ENCODE measurements around the gene XKRX.

XKRX gene

DNA sequence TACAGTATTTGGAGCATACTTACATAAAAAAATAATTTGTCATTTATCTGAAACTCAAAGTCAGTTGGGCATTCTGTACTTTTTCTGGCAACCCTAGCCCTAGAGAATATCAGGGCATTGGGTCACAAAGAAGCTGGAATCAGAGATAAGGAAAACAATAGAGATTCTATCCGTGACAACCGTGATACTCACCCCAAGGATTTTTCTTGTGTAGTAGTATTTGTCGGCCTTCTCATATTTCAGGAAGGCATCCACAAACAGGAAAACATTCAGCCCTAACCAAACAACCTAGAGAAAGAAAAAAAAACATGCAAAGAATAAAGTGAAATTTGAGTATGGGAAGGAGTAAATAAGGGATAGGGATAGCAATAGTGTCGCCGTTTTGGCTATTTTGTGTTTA lies 58.2 kb downstream of the XKRX start:
- no peak for DNase-seq (ENCODE audit: low read depth)
- no peak overlapping the region for H3K4me3 ChIP-seq (ENCODE audit: low read length)
- TF ChIP-seq CTCF (conservative IDR thresholded peaks at IDR 0.05; ENCODE audit: low read length): no peak

- H3K4me3 ChIP-seq (ENCODE audit: low read length): no peak overlapping the region
- no peak for DNase-seq (ENCODE audit: low read depth)
- no peak for TF ChIP-seq CTCF (conservative IDR thresholded peaks at IDR 0.05; ENCODE audit: low read length)
These were observed 60.4 kb downstream of the XKRX start for GRCh38 chrX:100868273-100868672.

- no peak for TF ChIP-seq CTCF (conservative IDR thresholded peaks at IDR 0.05; ENCODE audit: low read length)
- no peak overlapping the region for H3K4me3 ChIP-seq (ENCODE audit: low read length)
- peak; percentile 20 for DNase-seq (ENCODE audit: low read depth)
These were observed 63.9 kb downstream of the XKRX start for GRCh38 chrX:100864657-100865391.
